Neural crest cell (in vitro differentiated cells): ENCODE measurements around the gene EMILIN3. TPM values are rescaled to one million over a fixed set of nuclear protein-coding genes. Genes with fewer than 3 reads are reported as not detected.

Experiments
- DNase-seq: peaks from one replicate; pipeline ENCODE4 v3.0.0; 2021; ENCODE audit warnings: low read depth, mixed read lengths, low spot score
- H3K27ac Mint-ChIP-seq: one replicate; pipeline ENCODE4 v1.8.0; 2021; ENCODE audit warnings: mild to moderate bottlenecking, mixed read lengths; ENCODE audit not compliant: unreplicated experiment
- H3K27me3 Mint-ChIP-seq: 2 replicates; pipeline ENCODE4 v1.8.0; 2021; ENCODE audit warnings: low read depth, mild to moderate bottlenecking, mixed read lengths
- H3K36me3 Mint-ChIP-seq: 2 replicates; pipeline ENCODE4 v1.8.0; 2021; ENCODE audit warnings: low read depth, mild to moderate bottlenecking, mixed read lengths
- H3K4me1 Mint-ChIP-seq: 2 replicates; pipeline ENCODE4 v1.8.0; 2021; ENCODE audit warnings: mixed read lengths
- H3K4me3 Mint-ChIP-seq: one replicate; pipeline ENCODE4 v1.8.0; 2021; ENCODE audit warnings: mild to moderate bottlenecking, mixed read lengths
- H3K9me3 Mint-ChIP-seq: 2 replicates; pipeline ENCODE4 v1.8.0; 2021; ENCODE audit warnings: mixed read lengths
- long read RNA-seq: library from polyadenylated mRNA; unstranded; transcript quantifications from one replicate; pipeline ENCODE4 v2.0.0, GENCODE V29; 2020
- total RNA-seq: library from RNA; stranded (reverse); gene quantifications from 2 replicates; pipeline ENCODE4 v1.2.1, GENCODE V29; 2021
- TF ChIP-seq, protein P1 (sequence below): fragments of 200-600 bp; sonication (generic); conservative IDR thresholded peaks from 2 replicates; pipeline ENCODE4 v1.5.0; 2021; ENCODE audit warnings: antibody characterized with exemption, mild to moderate bottlenecking

EMILIN3 gene, protein sequence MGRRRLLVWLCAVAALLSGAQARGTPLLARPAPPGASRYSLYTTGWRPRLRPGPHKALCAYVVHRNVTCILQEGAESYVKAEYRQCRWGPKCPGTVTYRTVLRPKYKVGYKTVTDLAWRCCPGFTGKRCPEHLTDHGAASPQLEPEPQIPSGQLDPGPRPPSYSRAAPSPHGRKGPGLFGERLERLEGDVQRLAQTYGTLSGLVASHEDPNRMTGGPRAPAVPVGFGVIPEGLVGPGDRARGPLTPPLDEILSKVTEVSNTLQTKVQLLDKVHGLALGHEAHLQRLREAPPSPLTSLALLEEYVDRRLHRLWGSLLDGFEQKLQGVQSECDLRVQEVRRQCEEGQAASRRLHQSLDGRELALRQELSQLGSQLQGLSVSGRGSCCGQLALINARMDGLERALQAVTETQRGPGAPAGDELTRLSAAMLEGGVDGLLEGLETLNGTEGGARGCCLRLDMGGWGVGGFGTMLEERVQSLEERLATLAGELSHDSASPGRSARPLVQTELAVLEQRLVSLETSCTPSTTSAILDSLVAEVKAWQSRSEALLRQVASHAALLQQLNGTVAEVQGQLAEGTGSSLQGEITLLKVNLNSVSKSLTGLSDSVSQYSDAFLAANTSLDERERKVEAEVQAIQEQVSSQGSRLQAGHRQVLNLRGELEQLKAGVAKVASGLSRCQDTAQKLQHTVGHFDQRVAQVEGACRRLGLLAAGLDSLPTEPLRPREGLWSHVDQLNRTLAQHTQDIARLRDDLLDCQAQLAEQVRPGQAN
- 6.9 and 7.5 TPM in 2 replicates for total RNA-seq
- long read RNA-seq, result 0 reads

DNA sequence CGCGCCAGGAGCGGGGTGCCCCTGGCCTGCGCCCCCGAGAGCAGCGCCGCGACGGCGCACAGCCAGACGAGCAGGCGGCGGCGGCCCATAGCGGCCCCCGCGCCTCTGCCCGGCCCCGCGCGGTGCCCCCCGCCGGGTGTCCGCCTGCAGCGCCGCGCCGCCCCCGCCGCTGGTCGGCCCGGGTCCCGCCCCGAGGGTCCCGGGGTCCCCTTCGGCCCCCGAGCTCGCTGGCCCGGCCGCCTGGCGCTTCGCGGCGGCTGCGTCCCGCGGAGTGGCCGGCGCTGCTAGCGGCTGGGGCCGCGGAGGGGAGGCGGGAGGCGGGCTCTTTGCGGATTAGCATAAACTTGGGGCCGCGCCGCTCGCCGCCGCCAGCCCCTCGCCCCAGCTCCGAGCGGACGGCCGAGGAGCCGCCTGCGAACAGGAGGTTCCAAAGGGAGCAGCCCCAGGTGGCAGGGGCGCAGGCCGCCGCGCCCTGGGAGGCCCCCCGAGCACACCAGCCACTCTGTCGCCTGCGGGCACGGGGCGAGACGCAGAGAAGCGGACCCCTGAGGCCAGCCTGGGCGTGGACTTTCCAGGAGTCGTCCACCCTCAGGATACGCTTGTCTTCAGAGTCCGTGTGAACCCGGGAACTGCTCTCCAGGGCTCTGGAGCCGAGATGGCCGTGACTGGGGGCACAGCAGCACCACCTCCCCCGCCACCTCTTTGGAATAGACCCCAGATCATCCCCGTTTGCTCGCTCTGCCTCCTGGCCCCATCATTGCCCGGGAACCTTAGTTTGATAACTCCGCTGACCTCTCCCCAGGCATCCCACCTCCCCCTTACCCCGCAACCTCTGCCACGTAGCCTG lies at the start of gene EMILIN3:
TSS of gene EMILIN3 (minus strand) at position 273 of the 847 bp plus-strand sequence. CDS start at position 89, 184 bp downstream.
- H3K27me3 Mint-ChIP-seq, result peaks cover 35% of the 10 kb centered on the region
- H3K36me3 Mint-ChIP-seq, result no peaks in the 10 kb centered on the region
- H3K4me1 Mint-ChIP-seq, result peaks cover 6% of the 10 kb centered on the region

DNA sequence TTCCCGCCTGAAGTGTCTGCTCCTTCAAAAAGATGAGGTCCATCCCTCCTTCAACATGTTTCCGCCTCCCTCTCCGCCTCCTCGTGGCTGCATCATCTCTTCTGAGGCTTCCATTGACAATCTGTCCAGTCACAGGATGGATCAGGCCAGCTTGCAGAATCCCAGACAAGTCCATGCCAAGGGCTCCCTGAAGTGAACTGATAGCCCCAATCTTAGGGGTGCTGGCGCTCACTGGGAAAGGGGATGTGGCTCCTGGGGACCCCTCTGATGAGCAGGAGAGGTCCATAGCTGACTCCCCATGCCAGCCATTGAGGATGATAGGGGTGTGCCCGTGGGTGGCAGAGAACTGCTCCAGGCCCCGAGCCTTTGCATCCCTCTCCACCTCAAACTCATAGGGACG lies 48.6 kb upstream of the EMILIN3 start:
- Mint-ChIP-seq H3K36me3 (peaks cover 22% of the 10 kb centered on the region), H3K4me1 (peaks cover 6% of the 10 kb centered on the region), H3K4me3 (no peak overlapping the region), H3K27ac (no peak overlapping the region), H3K9me3 (no peaks in the 10 kb centered on the region), H3K27me3 (no peaks in the 10 kb centered on the region)
- DNase-seq, result no peak
- TF ChIP-seq, protein P1, sequence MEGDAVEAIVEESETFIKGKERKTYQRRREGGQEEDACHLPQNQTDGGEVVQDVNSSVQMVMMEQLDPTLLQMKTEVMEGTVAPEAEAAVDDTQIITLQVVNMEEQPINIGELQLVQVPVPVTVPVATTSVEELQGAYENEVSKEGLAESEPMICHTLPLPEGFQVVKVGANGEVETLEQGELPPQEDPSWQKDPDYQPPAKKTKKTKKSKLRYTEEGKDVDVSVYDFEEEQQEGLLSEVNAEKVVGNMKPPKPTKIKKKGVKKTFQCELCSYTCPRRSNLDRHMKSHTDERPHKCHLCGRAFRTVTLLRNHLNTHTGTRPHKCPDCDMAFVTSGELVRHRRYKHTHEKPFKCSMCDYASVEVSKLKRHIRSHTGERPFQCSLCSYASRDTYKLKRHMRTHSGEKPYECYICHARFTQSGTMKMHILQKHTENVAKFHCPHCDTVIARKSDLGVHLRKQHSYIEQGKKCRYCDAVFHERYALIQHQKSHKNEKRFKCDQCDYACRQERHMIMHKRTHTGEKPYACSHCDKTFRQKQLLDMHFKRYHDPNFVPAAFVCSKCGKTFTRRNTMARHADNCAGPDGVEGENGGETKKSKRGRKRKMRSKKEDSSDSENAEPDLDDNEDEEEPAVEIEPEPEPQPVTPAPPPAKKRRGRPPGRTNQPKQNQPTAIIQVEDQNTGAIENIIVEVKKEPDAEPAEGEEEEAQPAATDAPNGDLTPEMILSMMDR, result no peak

More for the DNA sequence above, at the start of gene EMILIN3:
- peak within 1 kb of the TSS; percentile 87 for H3K4me3 Mint-ChIP-seq
- no peak within 1 kb of the TSS for H3K27ac Mint-ChIP-seq
- TF ChIP-seq, protein P1, result no peak
- peak; percentile 58 for DNase-seq
- no peaks in the 10 kb centered on the region for H3K9me3 Mint-ChIP-seq

DNA sequence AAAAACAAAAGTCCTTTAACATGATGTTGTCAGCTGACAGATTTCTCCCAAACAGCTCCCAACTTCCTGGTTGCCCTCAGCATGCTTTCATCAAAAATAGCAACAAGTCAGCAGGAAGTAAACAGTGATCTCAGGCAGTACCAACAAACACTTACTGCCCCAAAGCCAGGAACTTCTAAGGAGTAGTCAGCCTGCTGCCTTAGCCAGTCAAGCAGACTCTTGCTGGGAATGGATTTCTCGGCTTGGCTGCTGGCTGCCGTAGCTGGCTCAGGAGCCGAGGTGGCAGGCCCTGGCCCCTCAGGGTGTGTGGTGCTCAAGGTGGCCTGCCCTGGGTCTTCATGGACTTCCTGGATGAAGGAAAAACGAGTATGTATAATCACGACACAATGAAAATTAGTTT lies 46.6 kb upstream of the EMILIN3 start:
- H3K4me1 Mint-ChIP-seq, result peaks cover 16% of the 10 kb centered on the region
- no peak for DNase-seq
- H3K36me3 Mint-ChIP-seq, result peaks cover 19% of the 10 kb centered on the region
- TF ChIP-seq, protein P1, result no peak
- H3K27ac Mint-ChIP-seq, result no peak overlapping the region
- no peaks in the 10 kb centered on the region for H3K9me3 Mint-ChIP-seq
- no peaks in the 10 kb centered on the region for H3K27me3 Mint-ChIP-seq
- no peak overlapping the region for H3K4me3 Mint-ChIP-seq

DNA sequence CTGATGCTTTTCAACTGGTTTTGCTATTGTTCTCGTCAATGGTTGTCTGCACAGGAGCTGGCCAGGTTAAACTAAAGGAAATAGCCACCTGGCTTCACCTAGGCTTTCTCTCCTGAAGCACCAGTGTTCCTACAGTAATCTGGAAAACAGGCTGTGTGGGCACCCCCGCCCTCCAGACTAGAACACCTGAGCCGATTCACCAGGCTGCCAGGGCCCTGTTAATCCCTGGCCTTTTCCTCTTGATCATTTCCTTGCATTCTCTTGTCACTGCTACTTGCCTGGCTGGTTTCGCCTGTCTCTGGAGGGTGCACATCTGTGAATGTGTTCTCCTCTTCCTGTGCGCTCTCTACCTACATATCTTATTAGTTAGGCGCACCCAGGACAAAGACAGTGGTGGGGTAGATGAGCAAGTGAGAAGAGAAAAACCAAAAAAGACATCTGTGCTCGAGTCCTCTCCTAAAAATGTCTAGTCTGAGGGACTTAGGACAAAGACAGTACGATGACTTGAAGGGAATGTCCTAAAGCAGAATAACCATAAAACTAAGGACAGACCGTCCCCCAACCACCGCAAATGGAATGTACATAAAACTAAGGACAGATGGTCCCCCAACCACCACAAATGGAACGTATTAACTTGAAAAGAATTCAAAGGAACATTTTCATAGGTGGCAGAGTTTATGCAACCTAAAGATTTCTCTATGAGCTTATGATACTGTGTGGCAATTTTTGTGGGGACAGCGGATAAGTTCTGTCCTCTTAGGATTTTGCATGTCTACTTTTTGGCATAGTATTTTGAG lies 45.9 kb upstream of the EMILIN3 start:
- no peak for DNase-seq
- H3K9me3 Mint-ChIP-seq, result no peaks in the 10 kb centered on the region
- H3K27ac Mint-ChIP-seq, result no peak overlapping the region
- TF ChIP-seq, protein P1, result no peak
- no peaks in the 10 kb centered on the region for H3K27me3 Mint-ChIP-seq
- peaks cover 17% of the 10 kb centered on the region for H3K36me3 Mint-ChIP-seq
- peaks cover 18% of the 10 kb centered on the region for H3K4me1 Mint-ChIP-seq
- H3K4me3 Mint-ChIP-seq, result no peak overlapping the region
